ENCODE data around the gene MAN1A1. TPM values are rescaled to one million over a fixed set of nuclear protein-coding genes. Genes with fewer than 3 reads are reported as not detected.
"Not testable (repeated sequence)": the region's sequence is repeated elsewhere in the genome, so short reads cannot be mapped to it uniquely, and the experiment has no call there.

The MAN1A1 gene
- total RNA-seq, 1 donor from 2014 or later = 24.9 TPM

DNA sequence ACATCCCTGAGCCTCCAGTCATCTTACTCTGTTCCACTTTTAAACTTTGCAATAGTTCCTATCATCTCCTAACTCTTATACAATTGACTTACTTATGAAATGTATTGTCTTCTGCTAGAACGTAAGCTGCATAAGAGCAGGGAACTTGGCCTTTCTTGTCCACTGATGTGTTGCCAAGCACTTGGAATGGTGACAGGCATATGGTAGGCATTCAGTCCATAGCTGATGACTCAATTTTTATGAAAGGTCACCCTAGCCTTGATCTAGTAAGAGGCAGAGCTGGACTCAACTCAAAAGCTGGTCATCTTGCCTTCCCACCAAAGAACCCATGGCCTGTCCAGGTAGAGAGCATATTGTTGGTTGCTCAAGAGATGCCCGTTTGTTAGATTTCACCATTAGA lies 188.7 kb downstream of the MAN1A1 start:
- FAIRE-seq = no peak
- DNase-seq (ENCODE audit: low spot score in 2 of 2) = no peak

DNA sequence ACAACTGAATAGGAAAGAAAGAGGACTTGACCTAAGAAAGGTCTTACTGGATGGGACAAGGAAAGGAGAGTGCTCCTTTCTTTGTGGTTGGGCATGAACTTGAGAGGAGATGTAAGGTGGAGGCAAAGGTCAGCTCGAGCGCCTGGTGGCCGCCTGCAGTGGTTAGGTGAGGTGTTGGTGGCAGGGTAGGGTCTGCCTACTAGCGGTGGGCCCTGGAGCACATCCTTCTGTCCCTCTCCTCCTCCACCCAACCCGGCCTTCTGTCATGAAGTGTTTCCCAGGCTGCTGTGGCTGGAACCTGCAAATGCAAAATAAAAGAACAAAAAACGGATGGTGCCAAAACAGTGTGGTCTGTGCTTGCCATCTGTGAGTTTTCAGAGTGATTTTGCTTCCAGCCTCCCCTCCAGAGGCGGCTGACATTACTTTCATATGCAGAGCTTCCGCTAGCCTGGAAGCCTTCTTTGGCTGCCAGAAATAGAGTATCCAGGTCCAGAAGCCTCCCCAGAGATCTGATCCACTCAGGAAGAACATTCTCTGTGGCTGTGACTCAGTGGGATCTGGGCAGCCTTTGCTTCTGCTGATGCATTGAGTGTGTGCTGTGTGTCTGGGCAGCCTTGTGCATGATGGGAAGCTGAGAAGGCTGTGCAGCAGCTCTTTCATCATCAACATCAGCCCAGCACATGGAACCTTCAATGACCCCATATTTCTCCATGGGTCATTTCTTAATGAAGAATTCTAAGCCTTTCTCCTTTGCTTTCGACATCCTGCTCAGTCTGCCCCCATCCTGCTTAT lies 191.3 kb downstream of the MAN1A1 start:
- DNase-seq (ENCODE audit: low spot score in 2 of 2) (no peak), FAIRE-seq (no peak)

GRCh38 chr6:119157506-119157815 lies 192.1 kb downstream of the MAN1A1 start:
- DNase-seq (ENCODE audit: low spot score in 2 of 2) (no peak), FAIRE-seq (no peak)

DNA sequence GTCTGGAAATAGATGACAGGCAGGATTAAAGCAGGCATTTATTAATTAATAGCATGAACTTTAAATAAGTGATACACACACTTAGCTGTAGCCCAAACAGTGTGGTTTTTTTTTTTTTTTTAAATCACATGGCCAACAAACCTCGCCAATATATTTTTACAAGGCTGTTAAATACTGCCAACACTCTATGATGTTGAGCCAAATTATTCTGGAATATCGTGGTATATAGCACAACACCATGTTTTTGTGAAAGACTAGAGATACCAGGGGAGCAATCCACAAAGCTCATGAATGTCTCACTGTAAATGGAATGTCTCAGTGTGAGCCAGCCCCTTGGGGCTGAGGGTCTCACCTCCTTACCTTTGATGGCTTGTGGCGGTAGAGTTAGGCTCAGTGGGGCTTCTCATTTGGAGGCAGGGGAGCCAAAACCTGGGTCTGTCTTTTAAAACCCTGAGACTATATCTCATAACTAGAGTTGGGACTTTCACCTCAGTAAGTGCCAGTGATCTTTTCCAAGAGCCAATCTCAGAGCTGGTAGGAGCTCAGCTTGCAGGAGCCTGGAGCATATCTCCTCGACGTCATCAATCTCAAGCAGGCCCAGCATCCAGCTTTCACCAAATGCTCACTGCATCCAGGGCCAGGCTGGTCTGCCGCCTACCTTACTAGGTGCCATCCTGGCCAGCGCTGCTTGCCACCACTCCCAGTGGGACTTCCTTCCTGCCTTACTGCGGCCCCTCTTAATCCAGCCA lies 192.6 kb downstream of the MAN1A1 start:
- DNase-seq (ENCODE audit: low spot score in 2 of 2) (no peak), FAIRE-seq (no peak)

DNA sequence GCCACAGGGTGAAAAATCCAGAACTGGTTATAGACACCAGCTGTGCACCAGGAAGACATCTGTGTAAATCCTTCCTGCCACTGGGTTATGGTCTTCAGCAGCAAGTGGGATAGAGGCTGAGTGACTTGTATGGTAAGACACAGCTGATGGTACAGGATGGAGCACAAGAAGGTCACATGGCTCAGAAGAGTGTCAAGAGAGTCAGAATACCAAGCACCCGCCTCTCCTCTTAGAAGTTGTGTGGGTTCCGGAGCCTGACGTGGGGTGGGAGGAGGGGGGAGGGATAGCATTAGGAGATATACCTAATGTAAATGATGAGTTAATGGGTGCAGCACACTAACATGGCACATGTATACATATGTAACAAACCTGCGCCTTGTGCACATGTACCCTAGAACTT lies 193.5 kb downstream of the MAN1A1 start:
- not testable (repeated sequence) for FAIRE-seq; DNase-seq (ENCODE audit: low spot score in 2 of 2)

- FAIRE-seq (no peak), DNase-seq (ENCODE audit: low spot score in 2 of 2) (no peak)
These were observed 197.4 kb downstream of the MAN1A1 start for GRCh38 chr6:119152187-119152586.

GRCh38 chr6:119148825-119149525 lies 200.6 kb downstream of the MAN1A1 start:
- FAIRE-seq (no peak), DNase-seq (ENCODE audit: low spot score in 2 of 2) (no peak)

DNA sequence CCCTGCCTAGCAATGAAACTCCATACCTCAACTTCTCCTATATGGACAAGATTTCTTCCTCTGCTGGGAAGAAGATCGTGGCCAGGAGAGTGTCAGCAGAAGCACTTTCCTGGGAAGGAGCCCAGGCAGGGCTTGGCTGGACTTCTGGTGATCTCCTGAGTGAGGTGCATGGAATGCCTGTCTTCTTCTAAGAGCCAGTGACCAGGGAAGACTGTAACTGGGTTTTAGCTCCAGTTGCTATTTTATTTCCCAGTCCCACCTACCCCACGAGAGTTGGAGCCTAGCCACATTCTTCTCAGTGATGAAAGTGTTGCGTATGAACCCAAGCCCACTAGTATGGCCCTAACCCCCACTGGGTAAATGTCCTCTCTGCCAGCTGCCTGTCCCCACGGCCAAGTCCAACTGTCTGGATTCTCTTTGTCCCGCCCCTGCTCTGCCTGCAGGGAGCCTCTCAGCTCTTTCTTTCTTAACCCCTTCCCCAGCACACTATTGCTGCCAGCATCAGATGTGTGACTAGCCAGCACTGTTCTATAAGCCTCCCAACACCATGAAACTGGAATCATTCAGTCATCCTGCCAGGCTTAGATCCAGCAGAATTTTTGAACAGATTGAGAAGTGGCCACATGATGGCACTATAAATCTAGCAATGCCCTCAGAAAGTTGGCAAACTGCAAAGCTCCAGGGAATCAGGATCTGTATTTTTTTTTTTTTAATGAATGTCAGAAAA lies 201.3 kb downstream of the MAN1A1 start:
- DNase-seq (ENCODE audit: low spot score in 2 of 2) (peak; percentile 36 to 48), FAIRE-seq (no peak)

DNA sequence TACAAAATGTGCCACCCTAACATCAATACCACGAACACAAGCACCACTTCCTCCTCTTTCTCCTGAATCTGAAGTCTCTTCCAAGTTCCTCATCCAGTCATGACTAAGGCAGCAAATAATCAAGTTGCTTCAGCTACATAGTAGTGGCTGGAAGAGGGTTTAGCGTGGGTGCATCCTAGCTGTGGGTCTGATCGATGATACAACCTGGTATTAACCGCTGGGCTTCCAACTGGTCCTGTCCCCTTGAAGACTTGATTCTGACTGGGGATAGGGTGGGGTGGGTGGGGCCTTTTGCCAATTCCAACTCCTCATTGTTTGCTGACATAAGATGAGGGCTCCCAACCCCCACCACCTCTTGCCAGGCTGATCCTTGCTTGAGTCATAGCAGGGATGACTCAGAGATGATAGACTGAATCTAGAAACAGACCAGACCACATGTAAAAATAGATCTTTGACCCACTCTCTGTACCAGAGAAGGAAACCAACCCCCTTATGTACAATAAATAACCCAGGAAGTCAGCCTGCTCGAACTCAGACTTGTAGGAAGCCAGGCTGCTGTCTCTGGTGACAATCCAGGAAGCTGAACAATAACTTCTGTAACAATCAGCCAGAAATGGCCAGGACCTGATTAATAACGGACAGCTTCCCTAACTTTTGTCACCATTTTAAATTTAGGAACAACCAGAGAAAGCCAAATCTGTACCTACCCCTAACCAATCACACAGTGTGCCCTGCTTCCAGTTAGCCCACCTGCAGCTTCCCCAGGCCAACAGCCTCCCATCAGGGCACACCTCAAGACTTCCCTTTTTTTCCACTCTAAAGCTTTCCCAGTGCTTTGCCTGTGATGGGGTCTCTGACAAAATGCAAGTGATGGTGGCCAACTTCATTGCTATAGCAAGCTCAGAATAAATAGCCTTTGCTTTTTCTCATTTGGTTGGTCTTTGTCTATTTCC lies 202.2 kb downstream of the MAN1A1 start:
- FAIRE-seq = no peak
- DNase-seq (ENCODE audit: low spot score in 2 of 2) = peak in 1 of 2 donors; percentile 30

GRCh38 chr6:119145111-119145510 lies 204.4 kb downstream of the MAN1A1 start:
- DNase-seq (ENCODE audit: low spot score in 2 of 2) (no peak), FAIRE-seq (no peak)

DNA sequence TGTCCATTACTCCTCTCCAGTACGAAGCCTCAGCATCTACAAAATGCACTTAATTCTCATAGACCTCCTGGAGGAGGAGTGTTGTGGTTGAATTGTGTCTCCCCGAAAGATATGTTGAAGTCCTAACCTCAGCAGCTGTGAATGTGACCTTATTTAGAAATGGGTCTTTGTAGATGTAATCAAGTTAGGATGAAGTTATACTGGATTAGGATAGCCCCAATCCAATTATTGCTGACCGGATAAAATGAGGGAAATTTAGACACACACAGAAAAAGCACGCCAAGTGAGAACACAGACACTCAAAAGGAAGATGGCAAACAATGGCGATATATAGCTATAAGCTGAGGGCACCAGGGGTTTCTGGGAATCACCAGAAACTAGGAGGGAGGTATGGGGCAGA lies 206.9 kb downstream of the MAN1A1 start:
- no peak for FAIRE-seq
- no peak for DNase-seq (ENCODE audit: low spot score in 2 of 2)

- FAIRE-seq = no peak
- DNase-seq (ENCODE audit: low spot score in 2 of 2) = no peak
These were observed 207.5 kb downstream of the MAN1A1 start for GRCh38 chr6:119142041-119142440.

DNA sequence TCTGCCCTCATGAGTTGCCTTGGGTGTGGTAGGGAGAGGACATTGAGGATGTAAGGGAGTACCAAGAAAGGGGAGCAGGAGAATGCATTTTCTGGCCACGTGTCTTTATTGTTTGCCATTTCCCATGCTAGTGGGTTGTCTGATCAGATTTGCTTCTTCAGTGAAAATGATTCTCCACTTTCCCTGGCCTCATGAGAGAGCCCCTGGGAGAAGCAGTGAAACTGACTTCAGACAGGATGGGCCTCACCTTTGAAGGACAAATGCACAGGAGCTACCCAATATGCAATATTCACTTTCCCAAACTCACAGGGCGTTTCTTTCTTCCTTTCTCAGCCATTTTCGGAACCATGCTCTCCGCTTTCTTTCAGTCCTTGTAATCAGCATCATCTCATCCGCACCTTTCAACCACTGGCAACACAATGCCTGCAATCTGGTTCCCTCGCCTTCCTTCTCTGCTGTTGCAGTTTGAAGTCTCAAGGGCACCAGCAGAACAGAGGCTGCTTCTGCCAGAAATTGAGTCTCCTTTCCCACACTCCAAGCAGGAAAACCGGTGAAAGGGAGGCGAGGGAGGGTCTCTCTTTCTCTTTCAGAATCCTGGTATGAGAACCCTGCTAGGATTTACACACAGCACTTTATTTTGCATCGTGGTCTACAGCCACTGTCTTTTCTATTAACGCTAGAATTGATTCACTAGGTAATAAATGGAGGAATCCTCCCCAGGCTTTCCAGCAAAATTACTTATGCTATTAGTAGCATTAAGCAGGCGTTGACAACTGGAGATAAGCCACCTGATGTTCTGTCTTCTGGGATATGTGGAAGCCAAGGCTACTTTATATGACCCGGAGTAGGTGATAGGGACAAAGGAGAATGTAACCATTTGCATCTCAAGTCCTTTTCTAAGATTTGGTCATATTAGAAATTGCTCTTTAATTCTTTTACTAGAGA lies 209.1 kb downstream of the MAN1A1 start:
- FAIRE-seq = no peak
- no peak for DNase-seq (ENCODE audit: low spot score in 2 of 2)

DNA sequence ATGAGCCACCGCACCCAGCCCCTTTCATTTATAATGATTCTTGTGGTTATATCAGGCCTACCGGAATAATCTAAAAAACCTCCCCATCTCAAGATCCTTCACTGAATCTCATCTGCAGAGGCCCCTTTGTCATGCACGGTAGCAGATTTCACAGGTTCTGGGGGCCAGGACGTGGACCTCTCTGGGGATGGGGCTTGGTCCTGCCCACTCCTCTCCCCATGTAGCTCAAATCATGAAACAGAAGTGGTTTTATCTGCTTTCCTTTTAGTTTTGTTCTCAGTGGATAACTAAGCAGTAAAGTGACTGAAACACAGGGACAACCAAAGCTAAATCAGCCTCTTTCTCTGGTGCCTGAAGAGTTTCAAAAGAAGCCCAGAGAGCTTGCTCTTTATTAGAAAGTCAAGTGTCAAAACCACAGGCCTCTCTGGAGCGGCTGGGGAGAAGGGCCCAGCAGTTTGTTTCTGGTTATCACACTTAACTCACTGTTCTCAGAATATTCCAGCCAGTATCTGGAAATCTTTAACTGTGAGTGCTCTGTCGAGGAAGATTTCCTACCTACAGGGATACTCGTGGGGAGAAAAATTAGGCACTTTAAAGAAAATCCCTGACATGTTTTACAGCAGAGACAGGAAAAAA lies 210.5 kb downstream of the MAN1A1 start:
- DNase-seq (ENCODE audit: low spot score in 2 of 2) = no peak
- no peak for FAIRE-seq

DNA sequence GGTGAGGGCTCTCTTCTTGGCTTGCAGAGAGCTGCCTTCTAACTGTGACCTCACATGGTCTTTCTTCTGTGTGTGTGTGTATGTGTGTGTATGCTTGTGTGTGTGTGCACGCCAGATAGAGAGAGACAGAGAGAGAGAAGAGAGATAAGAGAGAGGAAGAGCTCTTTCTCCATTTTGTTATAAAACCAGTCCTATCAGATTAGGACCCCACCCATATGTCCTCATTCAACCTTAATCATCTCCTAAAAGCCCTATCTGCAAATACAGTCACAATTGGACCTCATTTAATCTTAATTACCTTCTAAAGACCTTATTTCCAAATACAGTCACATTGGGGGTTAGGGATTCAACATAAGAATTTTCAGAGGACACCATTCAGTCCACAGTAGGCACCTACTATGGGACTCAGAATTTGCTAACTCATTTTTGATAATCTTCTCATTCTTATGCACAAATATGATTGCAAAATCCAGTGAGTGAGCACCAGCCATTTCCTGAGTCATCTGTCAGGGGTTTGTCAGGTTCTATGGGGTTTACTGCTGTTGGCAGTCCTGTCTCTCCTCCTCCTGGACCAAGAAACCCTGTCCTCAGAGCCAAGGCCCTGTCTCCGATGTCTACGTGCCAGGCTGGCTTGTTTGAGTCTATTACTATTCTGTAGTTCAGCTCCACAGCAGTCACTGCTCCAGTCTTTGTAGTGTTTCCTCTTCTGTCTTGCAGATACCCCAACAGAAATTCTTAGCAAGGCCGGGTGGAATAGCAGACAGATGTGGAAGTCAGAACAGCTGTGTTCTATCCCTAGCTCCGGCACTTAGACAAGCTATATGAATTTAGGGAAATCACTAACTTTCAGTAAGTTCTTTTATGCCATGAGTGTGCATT lies 212.1 kb downstream of the MAN1A1 start:
- FAIRE-seq (no peak), DNase-seq (ENCODE audit: low spot score in 2 of 2) (no peak)

- DNase-seq (ENCODE audit: low spot score in 2 of 2) = no peak
- no peak for FAIRE-seq
These were observed 214.8 kb downstream of the MAN1A1 start for GRCh38 chr6:119134752-119135151.

- FAIRE-seq = no peak
- no peak for DNase-seq (ENCODE audit: low spot score in 2 of 2)
These were observed 216.2 kb downstream of the MAN1A1 start for GRCh38 chr6:119133400-119133799.
